ENCODE data around the gene DEPDC1B.
"Not testable (repeated sequence)": the region's sequence is repeated elsewhere in the genome, so short reads cannot be mapped to it uniquely, and the experiment has no call there.

Gene DEPDC1B

GRCh38 chr5:60700416-60700757 lies 421 bp upstream of the DEPDC1B start:
- in situ Hi-C loops (cut with MboI; ENCODE audit: low sequenced_read_pairs): no loop called here

- in situ Hi-C loops (cut with MboI; ENCODE audit: low sequenced_read_pairs): no loop called here
Measured at GRCh38 chr5:60699288-60699608, 718 bp downstream of the DEPDC1B start.

- in situ Hi-C loops (cut with MboI; ENCODE audit: low sequenced_read_pairs): no loop called here
Measured at GRCh38 chr5:60698336-60698735, 1.6 kb downstream of the DEPDC1B start.

- in situ Hi-C loops (cut with MboI; ENCODE audit: low sequenced_read_pairs): no loop called here
Measured at GRCh38 chr5:60690326-60690725, 9.6 kb downstream of the DEPDC1B start.

- in situ Hi-C loops (cut with MboI; ENCODE audit: low sequenced_read_pairs): no loop called here
Measured at GRCh38 chr5:60688980-60689379, 11.0 kb downstream of the DEPDC1B start.

- in situ Hi-C loops (cut with MboI; ENCODE audit: low sequenced_read_pairs): no loop called here
Measured at GRCh38 chr5:60687927-60688720, 11.8 kb downstream of the DEPDC1B start.

GRCh38 chr5:60686157-60686556 lies 13.8 kb downstream of the DEPDC1B start:
- in situ Hi-C loops (cut with MboI; ENCODE audit: low sequenced_read_pairs): no loop called here

GRCh38 chr5:60685700-60686099 lies 14.3 kb downstream of the DEPDC1B start:
- in situ Hi-C loops (cut with MboI; ENCODE audit: low sequenced_read_pairs): no loop called here

GRCh38 chr5:60685028-60685427 lies 14.9 kb downstream of the DEPDC1B start:
- in situ Hi-C loops (cut with MboI; ENCODE audit: low sequenced_read_pairs): no loop called here

- in situ Hi-C loops (cut with MboI; ENCODE audit: low sequenced_read_pairs): not testable (repeated sequence)
Measured at GRCh38 chr5:60682007-60682406, 18.0 kb downstream of the DEPDC1B start.

- in situ Hi-C loops (cut with MboI; ENCODE audit: low sequenced_read_pairs): no loop called here
Measured at GRCh38 chr5:60679816-60680215, 20.1 kb downstream of the DEPDC1B start.

- in situ Hi-C loops (cut with MboI; ENCODE audit: low sequenced_read_pairs): no loop called here
Measured at GRCh38 chr5:60677850-60678664, 21.9 kb downstream of the DEPDC1B start.

GRCh38 chr5:60675286-60675685 lies 24.7 kb downstream of the DEPDC1B start:
- in situ Hi-C loops (cut with MboI; ENCODE audit: low sequenced_read_pairs): no loop called here

GRCh38 chr5:60674251-60675069 lies 25.5 kb downstream of the DEPDC1B start:
- in situ Hi-C loops (cut with MboI; ENCODE audit: low sequenced_read_pairs): loop anchor here (25.0 kb wide), 1 partner anchor 862 kb away; no protein-coding TSS in a partner anchor

GRCh38 chr5:60673334-60673733 lies 26.6 kb downstream of the DEPDC1B start:
- in situ Hi-C loops (cut with MboI; ENCODE audit: low sequenced_read_pairs): loop anchor here (25.0 kb wide), 1 partner anchor 861 kb away; no protein-coding TSS in a partner anchor

GRCh38 chr5:60672693-60673264 lies 27.2 kb downstream of the DEPDC1B start:
- in situ Hi-C loops (cut with MboI; ENCODE audit: low sequenced_read_pairs): loop anchor here (25.0 kb wide), 1 partner anchor 860 kb away; no protein-coding TSS in a partner anchor

GRCh38 chr5:60671899-60672692 lies 27.9 kb downstream of the DEPDC1B start:
- in situ Hi-C loops (cut with MboI; ENCODE audit: low sequenced_read_pairs): loop anchor here (25.0 kb wide), 1 partner anchor 860 kb away; no protein-coding TSS in a partner anchor

GRCh38 chr5:60670749-60671148 lies 29.2 kb downstream of the DEPDC1B start:
- in situ Hi-C loops (cut with MboI; ENCODE audit: low sequenced_read_pairs): loop anchor here (25.0 kb wide), 1 partner anchor 858 kb away; no protein-coding TSS in a partner anchor

- in situ Hi-C loops (cut with MboI; ENCODE audit: low sequenced_read_pairs): loop anchor here (25.0 kb wide), 1 partner anchor 856 kb away; no protein-coding TSS in a partner anchor
Measured at GRCh38 chr5:60668686-60669304, 31.2 kb downstream of the DEPDC1B start.
